ENCODE data around the gene MCM5.

MCM5 gene

GRCh38 chr22:35401863-35402262 lies 1.9 kb downstream of the MCM5 start:
- peaks cover 7% of the 10 kb centered on the region for H3F3A ChIP-seq (ENCODE audit: control insufficient read depth, insufficient read depth)
- peaks cover 3% of the 10 kb centered on the region; the same call in 1 of the 2 replicates for H4K20me1 ChIP-seq (ENCODE audit: control insufficient read depth, insufficient read depth, low read depth, low read length)
- peaks cover 71% of the 10 kb centered on the region for H3K36me3 ChIP-seq (ENCODE audit: control insufficient read depth, low read length)
- peak overlapping the region; percentile 96 for H3K4me3 ChIP-seq (ENCODE audit: low read length)
- H3K4me2 ChIP-seq (ENCODE audit: low read length), result peak overlapping the region; percentile 79
- H3K9me3 ChIP-seq (ENCODE audit: control insufficient read depth, insufficient read depth, low read length), result no peaks in the 10 kb centered on the region
- H3K27ac ChIP-seq (ENCODE audit: low read depth, low read length), result peak overlapping the region; percentile 31; the same call in 1 of the 2 replicates
- TF ChIP-seq, protein P1, sequence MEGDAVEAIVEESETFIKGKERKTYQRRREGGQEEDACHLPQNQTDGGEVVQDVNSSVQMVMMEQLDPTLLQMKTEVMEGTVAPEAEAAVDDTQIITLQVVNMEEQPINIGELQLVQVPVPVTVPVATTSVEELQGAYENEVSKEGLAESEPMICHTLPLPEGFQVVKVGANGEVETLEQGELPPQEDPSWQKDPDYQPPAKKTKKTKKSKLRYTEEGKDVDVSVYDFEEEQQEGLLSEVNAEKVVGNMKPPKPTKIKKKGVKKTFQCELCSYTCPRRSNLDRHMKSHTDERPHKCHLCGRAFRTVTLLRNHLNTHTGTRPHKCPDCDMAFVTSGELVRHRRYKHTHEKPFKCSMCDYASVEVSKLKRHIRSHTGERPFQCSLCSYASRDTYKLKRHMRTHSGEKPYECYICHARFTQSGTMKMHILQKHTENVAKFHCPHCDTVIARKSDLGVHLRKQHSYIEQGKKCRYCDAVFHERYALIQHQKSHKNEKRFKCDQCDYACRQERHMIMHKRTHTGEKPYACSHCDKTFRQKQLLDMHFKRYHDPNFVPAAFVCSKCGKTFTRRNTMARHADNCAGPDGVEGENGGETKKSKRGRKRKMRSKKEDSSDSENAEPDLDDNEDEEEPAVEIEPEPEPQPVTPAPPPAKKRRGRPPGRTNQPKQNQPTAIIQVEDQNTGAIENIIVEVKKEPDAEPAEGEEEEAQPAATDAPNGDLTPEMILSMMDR (IDR thresholded peaks at IDR 0.05; ENCODE audit: low read depth, low read length, poor library complexity, severe bottlenecking), result no peak
- no peak for TF ChIP-seq EZH2phosphoT487 (IDR thresholded peaks at IDR 0.05; ENCODE audit: borderline replicate concordance, low read length)
- H3K4me1 ChIP-seq (ENCODE audit: control insufficient read depth, low read length), result peaks cover 61% of the 10 kb centered on the region
- no peaks in the 10 kb centered on the region for H3K9me2 ChIP-seq (replicated peaks; ENCODE audit: control insufficient read depth, low read length)
- no peaks in the 10 kb centered on the region for H3K27me3 ChIP-seq (ENCODE audit: control insufficient read depth, low read length)
- peaks cover 52% of the 10 kb centered on the region for H3K79me2 ChIP-seq (ENCODE audit: control insufficient read depth, low read length)

DNA sequence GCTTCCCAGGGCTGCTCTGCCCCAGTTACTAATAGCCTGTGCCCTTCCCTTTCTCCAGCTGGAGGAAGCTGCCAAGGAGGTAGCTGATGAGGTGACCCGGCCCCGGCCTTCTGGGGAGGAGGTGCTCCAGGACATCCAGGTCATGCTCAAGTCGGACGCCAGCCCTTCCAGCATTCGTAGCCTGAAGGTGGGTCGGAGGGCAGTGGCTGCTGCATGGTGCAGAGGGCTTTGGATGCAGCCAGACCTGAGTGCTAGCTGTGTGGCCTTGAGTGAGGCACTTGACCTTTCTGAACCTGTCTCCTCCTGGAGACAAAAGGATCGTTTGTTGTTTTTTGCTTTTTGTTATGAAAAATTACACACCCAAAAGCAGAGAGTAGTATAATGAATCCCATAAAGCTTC lies 3.4 kb downstream of the MCM5 start:
- Histone ChIP-seq H3K9me3 (ENCODE audit: control insufficient read depth, insufficient read depth, low read length) (no peaks in the 10 kb centered on the region), H3K4me1 (ENCODE audit: control insufficient read depth, low read length) (peaks cover 59% of the 10 kb centered on the region), H3F3A (ENCODE audit: control insufficient read depth, insufficient read depth) (peaks cover 17% of the 10 kb centered on the region), H3K4me2 (ENCODE audit: low read length) (peak overlapping the region; percentile 79; the same call in 1 of the 2 replicates), H3K4me3 (ENCODE audit: low read length) (no peak overlapping the region), H3K79me2 (ENCODE audit: control insufficient read depth, low read length) (peaks cover 52% of the 10 kb centered on the region), H4K20me1 (ENCODE audit: control insufficient read depth, insufficient read depth, low read depth, low read length) (peaks cover 3% of the 10 kb centered on the region; the same call in 1 of the 2 replicates), H3K36me3 (ENCODE audit: control insufficient read depth, low read length) (peaks cover 86% of the 10 kb centered on the region), H3K9me2 (replicated peaks; ENCODE audit: control insufficient read depth, low read length) (no peaks in the 10 kb centered on the region), H3K27ac (ENCODE audit: low read depth, low read length) (no peak overlapping the region), H3K27me3 (ENCODE audit: control insufficient read depth, low read length) (no peaks in the 10 kb centered on the region)
- TF ChIP-seq EZH2phosphoT487 (IDR thresholded peaks at IDR 0.05; ENCODE audit: borderline replicate concordance, low read length), result no peak
- TF ChIP-seq, protein P1 (IDR thresholded peaks at IDR 0.05; ENCODE audit: low read depth, low read length, poor library complexity, severe bottlenecking), result no peak

GRCh38 chr22:35404176-35404575 lies 4.2 kb downstream of the MCM5 start:
- peaks cover 93% of the 10 kb centered on the region for H3K36me3 ChIP-seq (ENCODE audit: control insufficient read depth, low read length)
- H3K9me3 ChIP-seq (ENCODE audit: control insufficient read depth, insufficient read depth, low read length), result no peaks in the 10 kb centered on the region

GRCh38 chr22:35406443-35406842 lies 6.5 kb downstream of the MCM5 start:
- H3K36me3 ChIP-seq (ENCODE audit: control insufficient read depth, low read length), result peaks cover 98% of the 10 kb centered on the region
- no peak overlapping the region for H3K4me2 ChIP-seq (ENCODE audit: low read length)

More at GRCh38 chr22:35404176-35404575, 4.2 kb downstream of the MCM5 start:
- Histone ChIP-seq H3K27ac (ENCODE audit: low read depth, low read length) (no peak overlapping the region), H3K79me2 (ENCODE audit: control insufficient read depth, low read length) (peaks cover 51% of the 10 kb centered on the region), H3K4me2 (ENCODE audit: low read length) (no peak overlapping the region), H3K9me2 (replicated peaks; ENCODE audit: control insufficient read depth, low read length) (no peaks in the 10 kb centered on the region), H4K20me1 (ENCODE audit: control insufficient read depth, insufficient read depth, low read depth, low read length) (peaks cover 3% of the 10 kb centered on the region; the same call in 1 of the 2 replicates), H3K4me1 (ENCODE audit: control insufficient read depth, low read length) (peaks cover 59% of the 10 kb centered on the region), H3F3A (ENCODE audit: control insufficient read depth, insufficient read depth) (peaks cover 23% of the 10 kb centered on the region), H3K4me3 (ENCODE audit: low read length) (no peak overlapping the region), H3K27me3 (ENCODE audit: control insufficient read depth, low read length) (no peaks in the 10 kb centered on the region)
- TF ChIP-seq EZH2phosphoT487 (IDR thresholded peaks at IDR 0.05; ENCODE audit: borderline replicate concordance, low read length), result no peak

More at GRCh38 chr22:35406443-35406842, 6.5 kb downstream of the MCM5 start:
- H4K20me1 ChIP-seq (ENCODE audit: control insufficient read depth, insufficient read depth, low read depth, low read length), result peaks cover 6% of the 10 kb centered on the region; the same call in 1 of the 2 replicates
- peaks cover 73% of the 10 kb centered on the region for H3K4me1 ChIP-seq (ENCODE audit: control insufficient read depth, low read length)
- no peaks in the 10 kb centered on the region for H3K27me3 ChIP-seq (ENCODE audit: control insufficient read depth, low read length)
- peaks cover 43% of the 10 kb centered on the region for H3K79me2 ChIP-seq (ENCODE audit: control insufficient read depth, low read length)
- TF ChIP-seq, protein P1 (IDR thresholded peaks at IDR 0.05; ENCODE audit: low read depth, low read length, poor library complexity, severe bottlenecking), result no peak
- TF ChIP-seq EZH2phosphoT487 (IDR thresholded peaks at IDR 0.05; ENCODE audit: borderline replicate concordance, low read length), result no peak
- H3K9me2 ChIP-seq (replicated peaks; ENCODE audit: control insufficient read depth, low read length), result no peaks in the 10 kb centered on the region
- no peak overlapping the region for H3K27ac ChIP-seq (ENCODE audit: low read depth, low read length)
- H3F3A ChIP-seq (ENCODE audit: control insufficient read depth, insufficient read depth), result peaks cover 38% of the 10 kb centered on the region
- H3K9me3 ChIP-seq (ENCODE audit: control insufficient read depth, insufficient read depth, low read length), result no peaks in the 10 kb centered on the region
- no peak overlapping the region for H3K4me3 ChIP-seq (ENCODE audit: low read length)
